Astrocyte (in vitro differentiated cells and primary cell): ENCODE data around the gene ZCRB1. TPM values are rescaled to one million over a fixed set of nuclear protein-coding genes. Genes with fewer than 3 reads are reported as not detected.
A peak's percentile ranks its signal among the peaks of the same experiment; 100 is the strongest.

Source experiments
- DNase-seq: peaks from one replicate; pipeline ENCODE4 v3.0.0-alpha.2; 2010; ENCODE audit warnings: low read depth
- FAIRE-seq: peaks from 2 replicates; lab custom pipeline; 2011; peaks lifted over from hg19 to GRCh38; lab: Jason Lieb, UNC
- H2AFZ ChIP-seq: 2 replicates; pipeline ENCODE4 v1.6.0; 2012; ENCODE audit warnings: low read depth, low read length, inconsistent platforms
- H3K27ac ChIP-seq: 2 replicates; pipeline ENCODE4 v1.5.1; 2011; ENCODE audit warnings: low read depth, low read length, inconsistent platforms
- H3K27me3 ChIP-seq: 2 replicates; pipeline ENCODE4 v1.6.0; 2011; ENCODE audit warnings: low read length, inconsistent platforms; ENCODE audit not compliant: insufficient read depth
- H3K36me3 ChIP-seq: 2 replicates; pipeline ENCODE4 v1.5.1; 2011; ENCODE audit warnings: low read length, inconsistent platforms; ENCODE audit not compliant: insufficient read depth
- H3K4me1 ChIP-seq: 2 replicates; pipeline ENCODE4 v1.5.1; 2011; ENCODE audit warnings: low read length, inconsistent platforms; ENCODE audit not compliant: insufficient read depth
- H3K4me2 ChIP-seq: 2 replicates; pipeline ENCODE4 v1.6.0; 2012; ENCODE audit warnings: low read length, inconsistent platforms
- H3K4me3 ChIP-seq: 2 replicates; pipeline ENCODE4 v1.5.1; 2011; ENCODE audit warnings: low read depth, mild to moderate bottlenecking, low read length, inconsistent platforms; ENCODE audit not compliant: insufficient read depth
- H3K79me2 ChIP-seq: 2 replicates; pipeline ENCODE4 v1.6.0; 2012; ENCODE audit warnings: mild to moderate bottlenecking, low read length, inconsistent platforms; ENCODE audit not compliant: insufficient read depth
- H3K9ac ChIP-seq: 2 replicates; pipeline ENCODE4 v1.6.0; 2012; ENCODE audit warnings: mild to moderate bottlenecking, low read length, inconsistent platforms
- H3K9me3 ChIP-seq: 2 replicates; pipeline ENCODE4 v1.5.1; 2012; ENCODE audit warnings: low read depth, mild to moderate bottlenecking, low read length, inconsistent platforms; ENCODE audit not compliant: insufficient read depth
- H4K20me1 ChIP-seq: 2 replicates; pipeline ENCODE4 v1.6.0; 2012; ENCODE audit warnings: low read length, inconsistent platforms; ENCODE audit not compliant: insufficient read depth
- H3K27ac Mint-ChIP-seq: one replicate; pipeline ENCODE4 v1.8.0; 2021; ENCODE audit warnings: mild to moderate bottlenecking, mixed read lengths; ENCODE audit not compliant: unreplicated experiment
- H3K27me3 Mint-ChIP-seq: one replicate; pipeline ENCODE4 v1.8.0; 2021; ENCODE audit warnings: low read depth, mixed read lengths; ENCODE audit not compliant: unreplicated experiment
- H3K36me3 Mint-ChIP-seq: one replicate; pipeline ENCODE4 v1.8.0; 2021; ENCODE audit warnings: low read depth, mixed read lengths; ENCODE audit not compliant: unreplicated experiment
- H3K4me1 Mint-ChIP-seq: one replicate; pipeline ENCODE4 v1.8.0; 2021; ENCODE audit warnings: low read depth, mixed read lengths; ENCODE audit not compliant: unreplicated experiment
- H3K4me3 Mint-ChIP-seq: one replicate; pipeline ENCODE4 v1.8.0; 2021; ENCODE audit warnings: mild to moderate bottlenecking, moderate library complexity, mixed read lengths; ENCODE audit not compliant: unreplicated experiment
- H3K9me3 Mint-ChIP-seq: one replicate; pipeline ENCODE4 v1.8.0; 2021; ENCODE audit warnings: mild to moderate bottlenecking, mixed read lengths; ENCODE audit not compliant: unreplicated experiment
- EZH2 ChIP-seq: IDR thresholded peaks from 2 replicates; pipeline ENCODE4 v1.6.1; 2012; ENCODE audit warnings: mild to moderate bottlenecking, low read length, inconsistent platforms; ENCODE audit not compliant: insufficient read depth
- total RNA-seq: library from RNA; stranded (reverse); gene quantifications from 2 replicates; pipeline ENCODE4 v1.2.1, GENCODE V29; 2021
- TF ChIP-seq, protein P1 (sequence below): IDR thresholded peaks from 2 replicates; pipeline ENCODE4 v1.5.1; 2011; ENCODE audit warnings: low read depth, mild to moderate bottlenecking, inconsistent platforms, low read length, moderate library complexity; ENCODE audit not compliant: insufficient read depth

ZCRB1 gene
- total RNA-seq, 1 donor from 2014 or later: 45.8 TPM

DNA sequence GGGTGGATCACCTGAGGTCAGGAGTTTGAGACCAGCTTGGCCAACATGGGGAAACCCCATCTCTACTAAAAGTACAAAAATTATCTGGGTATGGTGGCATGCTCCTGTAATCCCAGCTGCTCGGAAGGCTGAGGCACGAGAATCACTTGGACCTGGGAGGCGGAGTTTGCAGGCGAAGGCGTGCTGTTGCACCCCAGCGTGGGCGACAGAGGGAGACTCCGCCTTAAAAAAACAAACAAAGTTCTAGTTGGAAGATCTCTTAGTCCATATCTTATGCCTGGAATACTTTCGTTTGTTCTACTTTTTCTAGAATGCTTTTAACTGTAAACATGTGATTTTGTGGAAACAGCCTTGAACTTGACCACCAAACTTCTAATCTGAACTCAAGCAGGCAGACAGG is 38.8 kb upstream of the ZCRB1 start:
- no peak for FAIRE-seq
- Histone ChIP-seq H3K36me3 (no peaks in the 10 kb centered on the region), H3K4me2 (no peak overlapping the region), H3K9me3 (no peaks in the 10 kb centered on the region), H3K27me3 (no peaks in the 10 kb centered on the region), H3K9ac (no peak overlapping the region), H3K4me3 (no peak overlapping the region), H3K4me1 (no peaks in the 10 kb centered on the region), H2AFZ (no peak overlapping the region), H3K79me2 (peaks cover 27% of the 10 kb centered on the region), H3K27ac (no peak overlapping the region), H4K20me1 (no peaks in the 10 kb centered on the region)
- TF ChIP-seq EZH2: no peak
- Mint-ChIP-seq H3K4me3 (no peak overlapping the region), H3K27ac (no peak overlapping the region), H3K4me1 (peaks cover 8% of the 10 kb centered on the region), H3K27me3 (no peaks in the 10 kb centered on the region), H3K9me3 (no peaks in the 10 kb centered on the region), H3K36me3 (no peaks in the 10 kb centered on the region)
- no peak for DNase-seq

DNA sequence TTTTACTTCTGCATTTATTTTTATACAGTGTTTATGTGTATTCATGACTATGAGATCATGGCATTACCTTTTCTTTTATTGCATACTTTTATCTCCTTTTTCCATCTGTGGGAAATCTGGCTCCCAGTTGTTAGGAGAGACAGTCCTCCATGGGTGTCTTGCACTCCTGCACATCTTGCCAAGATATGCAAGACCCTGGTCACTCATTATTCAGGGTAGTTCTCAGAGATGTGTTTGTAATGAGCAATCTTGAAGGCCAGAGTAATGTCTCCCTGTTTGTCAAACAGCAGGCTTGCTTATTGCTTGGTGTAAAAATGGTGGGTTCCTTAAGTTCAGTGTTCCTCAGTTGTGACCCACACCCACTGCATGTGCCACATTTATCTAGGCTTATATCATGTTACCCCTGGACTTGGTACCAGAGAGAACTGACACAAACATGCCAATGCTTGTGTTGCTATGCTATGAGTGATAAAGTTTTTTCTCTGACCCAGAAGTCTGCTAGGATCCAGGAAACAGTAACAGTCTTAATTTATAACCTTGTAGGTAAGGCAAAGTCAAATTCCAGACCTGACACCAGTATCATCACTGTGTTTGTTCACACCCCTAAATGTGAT is 36.9 kb upstream of the ZCRB1 start:
- no peak overlapping the region for H2AFZ ChIP-seq
- no peak overlapping the region for H3K27ac Mint-ChIP-seq
- DNase-seq: no peak
- H3K4me2 ChIP-seq: no peak overlapping the region
- H3K9ac ChIP-seq: no peak overlapping the region
- H3K27me3 ChIP-seq: no peaks in the 10 kb centered on the region
- H3K4me1 ChIP-seq: no peaks in the 10 kb centered on the region
- no peaks in the 10 kb centered on the region for H3K36me3 ChIP-seq
- H3K9me3 ChIP-seq: no peaks in the 10 kb centered on the region
- peaks cover 5% of the 10 kb centered on the region for H3K4me1 Mint-ChIP-seq
- H4K20me1 ChIP-seq: no peaks in the 10 kb centered on the region
- H3K36me3 Mint-ChIP-seq: no peaks in the 10 kb centered on the region
- H3K4me3 Mint-ChIP-seq: no peak overlapping the region
- peaks cover 30% of the 10 kb centered on the region for H3K79me2 ChIP-seq
- no peak overlapping the region for H3K4me3 ChIP-seq
- no peak overlapping the region for H3K27ac ChIP-seq
- no peak for FAIRE-seq
- H3K9me3 Mint-ChIP-seq: no peaks in the 10 kb centered on the region
- H3K27me3 Mint-ChIP-seq: no peaks in the 10 kb centered on the region
- TF ChIP-seq EZH2: no peak
- TF ChIP-seq, protein P1, sequence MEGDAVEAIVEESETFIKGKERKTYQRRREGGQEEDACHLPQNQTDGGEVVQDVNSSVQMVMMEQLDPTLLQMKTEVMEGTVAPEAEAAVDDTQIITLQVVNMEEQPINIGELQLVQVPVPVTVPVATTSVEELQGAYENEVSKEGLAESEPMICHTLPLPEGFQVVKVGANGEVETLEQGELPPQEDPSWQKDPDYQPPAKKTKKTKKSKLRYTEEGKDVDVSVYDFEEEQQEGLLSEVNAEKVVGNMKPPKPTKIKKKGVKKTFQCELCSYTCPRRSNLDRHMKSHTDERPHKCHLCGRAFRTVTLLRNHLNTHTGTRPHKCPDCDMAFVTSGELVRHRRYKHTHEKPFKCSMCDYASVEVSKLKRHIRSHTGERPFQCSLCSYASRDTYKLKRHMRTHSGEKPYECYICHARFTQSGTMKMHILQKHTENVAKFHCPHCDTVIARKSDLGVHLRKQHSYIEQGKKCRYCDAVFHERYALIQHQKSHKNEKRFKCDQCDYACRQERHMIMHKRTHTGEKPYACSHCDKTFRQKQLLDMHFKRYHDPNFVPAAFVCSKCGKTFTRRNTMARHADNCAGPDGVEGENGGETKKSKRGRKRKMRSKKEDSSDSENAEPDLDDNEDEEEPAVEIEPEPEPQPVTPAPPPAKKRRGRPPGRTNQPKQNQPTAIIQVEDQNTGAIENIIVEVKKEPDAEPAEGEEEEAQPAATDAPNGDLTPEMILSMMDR: no peak

DNA sequence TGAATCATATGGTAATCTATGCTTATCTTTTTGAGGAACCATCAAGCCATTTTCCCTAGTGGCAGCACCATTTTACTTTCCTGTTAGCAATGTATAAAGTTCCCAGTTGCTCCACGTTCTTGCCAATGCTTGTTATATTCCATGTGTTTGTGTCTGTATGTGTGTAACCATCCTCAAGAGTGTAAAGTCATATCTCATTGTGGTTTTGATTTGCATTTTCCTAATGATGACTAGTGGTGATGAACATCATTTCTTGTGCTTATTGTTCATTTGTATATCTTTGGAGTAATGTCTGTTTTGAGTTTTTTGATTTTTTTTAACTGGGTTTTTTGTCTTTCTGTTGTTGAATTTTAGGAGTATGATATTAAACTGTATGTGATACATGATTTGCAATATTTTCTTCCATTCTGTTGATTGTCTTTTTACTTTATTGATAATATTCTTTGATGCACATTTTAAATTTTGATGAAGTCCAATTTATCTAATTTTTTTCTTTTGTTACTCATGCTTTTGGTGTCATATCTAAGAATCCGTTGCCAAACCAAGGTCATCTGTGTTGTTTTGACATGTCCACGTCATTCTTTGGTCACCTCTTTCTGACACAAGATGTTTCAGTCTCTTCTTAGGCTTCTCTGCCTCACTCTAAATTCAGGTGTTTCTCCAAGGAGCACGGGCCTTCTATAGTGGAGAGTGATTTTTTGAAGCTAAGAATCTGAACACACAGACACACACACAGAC is 36.2 kb upstream of the ZCRB1 start:
- DNase-seq (peak; percentile 14), FAIRE-seq (no peak)
- H3K27me3 ChIP-seq: no peaks in the 10 kb centered on the region
- Mint-ChIP-seq H3K4me3 (no peak overlapping the region), H3K27ac (no peak overlapping the region), H3K27me3 (no peaks in the 10 kb centered on the region), H3K4me1 (peaks cover 5% of the 10 kb centered on the region), H3K36me3 (no peaks in the 10 kb centered on the region), H3K9me3 (no peaks in the 10 kb centered on the region)
- H3K4me3 ChIP-seq: no peak overlapping the region
- no peak for TF ChIP-seq EZH2
- TF ChIP-seq, protein P1: no peak
- peaks cover 30% of the 10 kb centered on the region for H3K79me2 ChIP-seq
- H4K20me1 ChIP-seq: no peaks in the 10 kb centered on the region
- H3K27ac ChIP-seq: no peak overlapping the region
- H2AFZ ChIP-seq: no peak overlapping the region
- no peaks in the 10 kb centered on the region for H3K9me3 ChIP-seq
- no peak overlapping the region for H3K9ac ChIP-seq
- no peaks in the 10 kb centered on the region for H3K4me1 ChIP-seq
- H3K4me2 ChIP-seq: no peak overlapping the region
- H3K36me3 ChIP-seq: no peaks in the 10 kb centered on the region
